Transverse colon (tissue), 4 donors: Measurements from ENCODE around the gene NBAS.

Experiments
- CTCF ChIP-seq, 5 experiments: fragments of 200-600 bp in 3 of 5; fragments of 450-650 bp in 2 of 5; sonication (generic) in 3 of 5; IDR thresholded peaks; 1 replicate in 2 of 5; 2 replicates in 3 of 5; pipeline ENCODE4 v1.5.1; 2016 to 2017; ENCODE audit warnings: antibody characterized with exemption in 5 of 5, inconsistent platforms in 3 of 5, mild to moderate bottlenecking in 2 of 5, moderate library complexity in 1 of 5
- EP300 ChIP-seq: sonication (generic); formaldehyde crosslinking; IDR thresholded peaks from one replicate; pipeline ENCODE4 v1.6.1; 2017; ENCODE audit warnings: antibody characterized with exemption, low read depth
- POLR2A ChIP-seq: fragments of 450-650 bp; IDR thresholded peaks from one replicate; pipeline ENCODE4 v1.6.1; 2016; ENCODE audit warnings: antibody characterized with exemption, mild to moderate bottlenecking, moderate library complexity
- POLR2AphosphoS5 ChIP-seq, 3 donors: sonication (generic); formaldehyde crosslinking; IDR thresholded peaks; one replicate each; pipeline ENCODE4 v1.6.1; 2016; ENCODE audit warnings: antibody characterized with exemption in 3 of 3

- TF ChIP-seq CTCF (IDR thresholded peaks at IDR 0.05), result no peak
- no peak for TF ChIP-seq POLR2A
- TF ChIP-seq EP300, result no peak
- no peak for TF ChIP-seq POLR2AphosphoS5 (IDR thresholded peaks at IDR 0.05)
These were observed 27.2 kb downstream of the NBAS start for GRCh38 chr2:15533860-15534480.
